ENCODE measurements around the gene MEG3. TPM values are rescaled to one million over a fixed set of nuclear protein-coding genes. Genes with fewer than 3 reads are reported as not detected.
"Not testable (repeated sequence)": the region's sequence is repeated elsewhere in the genome, so short reads cannot be mapped to it uniquely, and the experiment has no call there.

MEG3 gene
- total and polyA plus RNA-seq, 2 donors (not counting 3 experiments of a cell fraction or from before 2014, with no cell fraction given) = 378 to 508 TPM

DNA sequence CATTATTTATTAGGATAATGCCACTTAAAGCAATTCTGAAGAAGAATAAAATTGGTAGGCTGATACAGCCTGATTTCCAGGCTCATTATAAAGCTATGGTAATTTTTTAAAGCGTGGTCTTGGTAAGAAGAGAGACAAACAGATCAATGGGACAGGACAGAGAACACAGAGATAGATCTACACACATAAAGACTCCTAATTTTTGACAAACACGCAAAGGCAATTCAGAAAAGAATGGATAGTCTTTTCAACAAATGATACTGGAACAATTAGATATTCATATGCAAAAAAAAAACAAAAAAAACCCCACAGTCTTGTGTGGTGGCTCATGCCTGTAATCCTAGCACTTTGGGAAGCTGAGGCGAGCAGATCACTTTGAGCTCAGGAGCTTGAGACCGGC lies 25.9 kb upstream of the MEG3 start:
- CTCF ChIA-PET = no interaction called here
- H3K4me1 ChIP-seq (ENCODE audit: control insufficient read depth, extremely low read depth, insufficient read depth, low read length) = no peaks in the 10 kb centered on the region
- dilution Hi-C loops (cut with MboI; ENCODE audit: extremely low pct_ligation_motif_present, low sequenced_read_pairs) (no loop called here), intact Hi-C loops (cut with micrococcal nuclease) (no loop called here)
- H3K4me3 ChIP-seq (replicated peaks in 1 of 3; ENCODE audit: insufficient read depth in 1 of 3, low read depth in 1 of 3, low read length in 3 of 3) = no peak overlapping the region
- H3K79me2 ChIP-seq (ENCODE audit: control insufficient read depth, insufficient read depth, low read length) = no peaks in the 10 kb centered on the region
- BruUV-seq (replicated peaks) = no TSS peak
- H3K9me1 ChIP-seq (replicated peaks; ENCODE audit: control insufficient read depth, extremely low read depth, insufficient read depth, low read length) = no peaks in the 10 kb centered on the region
- no peak overlapping the region for H3K4me2 ChIP-seq (ENCODE audit: insufficient read depth, low read length)
- H3K9ac ChIP-seq (replicated peaks; ENCODE audit: extremely low read depth, insufficient read depth, low read length) = no peak overlapping the region
- no peak overlapping the region for H2AFZ ChIP-seq (ENCODE audit: low read depth, low read length)
- H3K36me3 ChIP-seq (ENCODE audit: control insufficient read depth in 2 of 2, extremely low read depth in 1 of 2, insufficient read depth in 2 of 2, low read length in 2 of 2) = no peaks in the 10 kb centered on the region
- no peak for DNase-seq (ENCODE audit: low read depth, low spot score)
- no peaks in the 10 kb centered on the region for H4K20me1 ChIP-seq (replicated peaks; ENCODE audit: control insufficient read depth, extremely low read depth, insufficient read depth, low read length)
- no peak overlapping the region for H3K27ac ChIP-seq (ENCODE audit: insufficient read depth, low read depth, low read length)
- no peak for TF ChIP-seq GATA2 (IDR thresholded peaks at IDR 0.05; ENCODE audit: insufficient read depth, insufficient read length, low read depth, low read length)
- TF ChIP-seq FOS (IDR thresholded peaks at IDR 0.05; ENCODE audit: borderline replicate concordance, insufficient read depth, low read length) = no peak
- TF ChIP-seq POLR2A (IDR thresholded peaks at IDR 0.05; ENCODE audit: low read depth, low read length) = no peak
- TF ChIP-seq, protein P1, sequence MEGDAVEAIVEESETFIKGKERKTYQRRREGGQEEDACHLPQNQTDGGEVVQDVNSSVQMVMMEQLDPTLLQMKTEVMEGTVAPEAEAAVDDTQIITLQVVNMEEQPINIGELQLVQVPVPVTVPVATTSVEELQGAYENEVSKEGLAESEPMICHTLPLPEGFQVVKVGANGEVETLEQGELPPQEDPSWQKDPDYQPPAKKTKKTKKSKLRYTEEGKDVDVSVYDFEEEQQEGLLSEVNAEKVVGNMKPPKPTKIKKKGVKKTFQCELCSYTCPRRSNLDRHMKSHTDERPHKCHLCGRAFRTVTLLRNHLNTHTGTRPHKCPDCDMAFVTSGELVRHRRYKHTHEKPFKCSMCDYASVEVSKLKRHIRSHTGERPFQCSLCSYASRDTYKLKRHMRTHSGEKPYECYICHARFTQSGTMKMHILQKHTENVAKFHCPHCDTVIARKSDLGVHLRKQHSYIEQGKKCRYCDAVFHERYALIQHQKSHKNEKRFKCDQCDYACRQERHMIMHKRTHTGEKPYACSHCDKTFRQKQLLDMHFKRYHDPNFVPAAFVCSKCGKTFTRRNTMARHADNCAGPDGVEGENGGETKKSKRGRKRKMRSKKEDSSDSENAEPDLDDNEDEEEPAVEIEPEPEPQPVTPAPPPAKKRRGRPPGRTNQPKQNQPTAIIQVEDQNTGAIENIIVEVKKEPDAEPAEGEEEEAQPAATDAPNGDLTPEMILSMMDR (IDR thresholded peaks at IDR 0.05; ENCODE audit: extremely low read depth in 1 of 2, insufficient read depth in 1 of 2, low read depth in 1 of 2, low read length in 2 of 2) = no peak
- no peak for TF ChIP-seq POLR2AphosphoS5 (IDR thresholded peaks at IDR 0.05; ENCODE audit: insufficient read depth, low read depth, low read length)
- TF ChIP-seq EZH2 (IDR thresholded peaks at IDR 0.05; ENCODE audit: borderline replicate concordance, low read depth, low read length, severe bottlenecking) = no peak
- no peak for TF ChIP-seq MYC (IDR thresholded peaks at IDR 0.05; ENCODE audit: low read depth, low read length)
- no peak for TF ChIP-seq MAX (IDR thresholded peaks at IDR 0.05; ENCODE audit: insufficient read depth, insufficient read length)
- TF ChIP-seq JUN (IDR thresholded peaks at IDR 0.05; ENCODE audit: borderline replicate concordance, insufficient read depth, insufficient read length, low read depth) = no peak
- POLR2A ChIA-PET = interaction anchor here (0.7 kb wide), 1 partner anchor 78 kb away, joined by 3 read pairs; no protein-coding TSS in a partner anchor
- H3K27me3 ChIP-seq (ENCODE audit: control insufficient read depth in 2 of 2, insufficient read depth in 2 of 2, low read length in 2 of 2) = peaks cover 0 to 8% of the 10 kb centered on the region in 2 experiments
- H3K9me3 ChIP-seq (replicated peaks; ENCODE audit: control insufficient read depth, insufficient read depth, low read length) = no peaks in the 10 kb centered on the region
- FAIRE-seq = no peak

DNA sequence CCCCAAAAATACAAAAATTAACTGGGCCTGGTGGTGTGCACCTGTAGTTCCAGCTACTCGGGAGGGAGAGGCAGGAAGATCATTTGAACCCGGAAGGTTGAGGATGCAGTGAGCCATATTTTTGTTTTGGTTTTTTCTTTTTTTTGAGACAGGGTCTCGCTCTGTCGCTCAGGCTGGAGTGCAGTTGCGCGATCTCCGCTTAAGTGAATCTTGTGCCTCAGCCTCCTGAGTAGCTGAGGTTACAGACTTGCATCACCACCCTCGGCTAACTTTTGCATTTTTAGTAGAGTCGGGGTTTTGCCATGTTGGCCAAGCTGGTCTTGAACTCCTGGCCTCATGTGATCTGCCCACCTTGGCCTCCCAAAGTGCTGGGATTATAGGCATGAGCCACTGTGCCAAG lies 24.5 kb upstream of the MEG3 start:
- BruUV-seq (replicated peaks); H2AFZ ChIP-seq (ENCODE audit: low read depth, low read length); H4K20me1 ChIP-seq (replicated peaks; ENCODE audit: control insufficient read depth, extremely low read depth, insufficient read depth, low read length); dilution Hi-C loops (cut with MboI; ENCODE audit: extremely low pct_ligation_motif_present, low sequenced_read_pairs); H3K79me2 ChIP-seq (ENCODE audit: control insufficient read depth, insufficient read depth, low read length); H3K27me3 ChIP-seq (ENCODE audit: control insufficient read depth in 2 of 2, insufficient read depth in 2 of 2, low read length in 2 of 2); H3K4me1 ChIP-seq (ENCODE audit: control insufficient read depth, extremely low read depth, insufficient read depth, low read length); DNase-seq (ENCODE audit: low read depth, low spot score); H3K9ac ChIP-seq (replicated peaks; ENCODE audit: extremely low read depth, insufficient read depth, low read length); FAIRE-seq; H3K9me1 ChIP-seq (replicated peaks; ENCODE audit: control insufficient read depth, extremely low read depth, insufficient read depth, low read length); H3K4me3 ChIP-seq (replicated peaks in 1 of 3; ENCODE audit: insufficient read depth in 1 of 3, low read depth in 1 of 3, low read length in 3 of 3); CTCF ChIA-PET; H3K36me3 ChIP-seq (ENCODE audit: control insufficient read depth in 2 of 2, extremely low read depth in 1 of 2, insufficient read depth in 2 of 2, low read length in 2 of 2); POLR2A ChIA-PET; intact Hi-C loops (cut with micrococcal nuclease); H3K9me3 ChIP-seq (replicated peaks; ENCODE audit: control insufficient read depth, insufficient read depth, low read length); H3K4me2 ChIP-seq (ENCODE audit: insufficient read depth, low read length); H3K27ac ChIP-seq (ENCODE audit: insufficient read depth, low read depth, low read length): not testable (repeated sequence)
